ENCODE data around the gene DMRTC1B.
"Not testable (repeated sequence)": the region's sequence is repeated elsewhere in the genome, so short reads cannot be mapped to it uniquely, and the experiment has no call there.

Gene DMRTC1B, protein sequence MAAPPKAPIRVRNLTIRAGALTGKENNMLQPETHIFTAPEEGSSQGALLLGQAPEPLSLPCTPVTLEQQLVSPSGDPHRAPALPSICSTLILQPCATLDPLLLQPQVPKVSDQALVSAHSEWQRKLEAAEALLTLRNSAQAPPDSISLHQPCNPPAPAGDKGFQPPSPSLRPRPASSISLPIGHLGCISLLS

DNA sequence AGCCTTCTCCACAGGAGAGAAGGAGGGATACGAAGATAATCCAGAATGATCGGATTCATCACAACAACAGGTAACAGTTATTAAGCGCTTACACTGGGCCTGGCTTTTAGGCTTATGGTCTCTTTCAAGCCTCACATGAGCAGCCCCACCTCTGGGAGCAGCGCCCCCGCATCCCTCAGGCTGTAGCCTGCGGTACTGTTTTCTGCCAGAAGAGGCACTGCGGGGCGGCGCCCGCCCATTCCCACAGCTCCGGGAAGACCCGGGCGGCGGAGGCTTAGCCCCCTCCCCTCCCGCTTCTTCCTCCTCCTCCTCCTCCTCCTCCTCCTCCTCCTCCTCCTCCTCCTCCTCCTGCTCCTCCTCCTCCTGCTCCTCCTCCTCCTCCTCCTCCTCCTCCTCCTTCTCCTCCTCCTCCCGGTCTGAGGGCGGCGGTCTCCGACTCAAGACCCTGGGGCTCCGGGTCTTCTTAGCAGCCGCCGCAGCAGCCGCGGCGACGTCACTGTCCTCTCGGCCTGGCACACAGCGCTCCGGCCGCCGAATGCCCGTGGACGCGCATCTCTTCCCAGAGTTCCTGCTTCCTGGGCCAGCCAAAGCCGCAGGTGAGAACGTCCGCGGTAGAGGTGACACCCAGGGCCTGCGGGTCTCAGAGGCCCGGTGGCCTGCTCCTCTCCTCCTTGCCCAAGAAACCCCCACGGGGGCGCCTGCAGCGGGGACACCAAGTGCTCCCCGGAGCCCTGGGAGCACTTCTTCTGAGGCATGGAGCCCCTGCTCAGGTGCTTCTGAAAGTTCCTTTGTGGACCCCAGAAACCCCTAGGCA, at the start of gene DMRTC1B:
DMRTC1B (plus strand) TSS at position 238 of the 814 bp plus-strand sequence. CDS start 68,246 bp downstream, outside the sequence.
- DNase-seq (ENCODE audit: low read depth in 2 of 2), result not testable (repeated sequence)

DNA sequence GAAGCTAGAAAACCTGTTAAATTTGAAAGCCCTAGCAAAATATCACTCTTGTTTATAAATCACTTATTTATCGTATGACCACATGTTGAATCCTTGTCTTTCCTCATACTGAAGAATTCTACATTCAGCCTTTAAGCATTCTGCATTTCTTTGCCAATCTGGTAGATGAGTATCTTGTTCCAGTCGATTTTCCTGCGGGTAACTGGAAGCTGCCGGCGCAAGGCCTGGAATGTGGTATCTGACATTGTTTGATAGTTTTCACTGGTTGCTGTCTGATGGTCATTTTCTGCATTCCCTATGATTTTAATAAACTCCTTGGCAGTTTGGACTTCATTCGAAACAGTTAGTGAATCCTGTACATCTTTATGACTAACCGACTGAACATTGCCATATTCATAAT, 48.8 kb upstream of the DMRTC1B start:
- no peak for DNase-seq (ENCODE audit: low read depth in 2 of 2)

DNA sequence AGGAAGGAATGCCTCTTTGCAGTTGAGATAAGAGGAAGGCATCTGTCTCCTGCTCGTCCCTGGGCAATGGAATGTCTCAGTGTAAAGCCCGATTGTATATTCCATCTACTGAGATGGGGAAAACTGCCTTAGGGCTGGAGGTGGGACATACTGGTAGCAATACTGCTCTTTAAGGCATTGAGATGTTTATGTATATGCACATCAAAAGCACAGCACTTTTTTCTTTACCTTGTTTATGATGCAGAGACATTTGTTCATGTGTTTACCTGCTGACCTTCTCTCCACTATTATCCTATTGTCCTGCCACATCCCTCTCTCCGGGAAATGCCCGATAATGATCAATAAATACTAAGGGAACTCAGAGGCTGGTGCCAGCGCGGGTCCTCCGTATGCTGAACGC, 43.1 kb upstream of the DMRTC1B start:
- DNase-seq (ENCODE audit: low read depth in 2 of 2), result not testable (repeated sequence)

DNA sequence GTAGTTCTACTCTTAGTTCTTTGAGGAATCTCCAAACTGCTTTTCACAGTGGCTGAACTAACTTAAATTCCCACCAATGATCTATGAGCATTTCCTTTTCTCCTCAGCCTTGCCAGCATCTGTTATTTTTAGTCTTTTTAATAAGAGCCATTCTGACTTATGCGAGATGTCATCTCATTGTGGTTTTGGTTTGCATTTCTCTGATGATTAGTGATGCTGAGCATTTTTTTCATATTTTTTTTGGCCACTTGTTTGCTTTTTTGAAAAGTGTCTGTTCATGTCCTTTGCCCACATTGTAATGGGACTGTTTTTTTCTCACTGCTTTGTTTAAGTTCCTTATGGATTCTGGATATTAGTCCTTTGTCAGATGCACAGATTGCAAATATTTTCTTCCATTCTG, 41.1 kb upstream of the DMRTC1B start:
- no peak for DNase-seq (ENCODE audit: low read depth in 2 of 2)

DNA sequence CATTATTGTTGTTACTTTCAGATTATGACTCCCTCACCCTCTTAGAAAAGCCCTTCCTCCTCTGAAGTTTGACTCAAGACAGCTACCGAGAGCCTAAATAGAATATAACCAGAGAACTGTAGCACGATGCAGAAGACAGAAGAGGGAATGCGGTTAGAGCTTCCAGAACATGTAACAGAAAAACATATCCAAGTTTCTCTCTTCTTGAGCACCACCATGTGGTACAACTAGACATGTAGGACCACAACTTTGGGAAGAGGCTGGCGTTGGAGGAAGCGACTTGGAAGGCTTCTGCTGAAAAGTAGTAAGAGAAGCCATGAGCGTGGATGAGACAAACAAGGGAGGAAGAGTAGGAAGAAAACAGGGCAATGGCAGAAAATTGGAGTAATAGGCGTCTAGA, 31.1 kb upstream of the DMRTC1B start:
- not testable (repeated sequence) for DNase-seq (ENCODE audit: low read depth in 2 of 2)

DNA sequence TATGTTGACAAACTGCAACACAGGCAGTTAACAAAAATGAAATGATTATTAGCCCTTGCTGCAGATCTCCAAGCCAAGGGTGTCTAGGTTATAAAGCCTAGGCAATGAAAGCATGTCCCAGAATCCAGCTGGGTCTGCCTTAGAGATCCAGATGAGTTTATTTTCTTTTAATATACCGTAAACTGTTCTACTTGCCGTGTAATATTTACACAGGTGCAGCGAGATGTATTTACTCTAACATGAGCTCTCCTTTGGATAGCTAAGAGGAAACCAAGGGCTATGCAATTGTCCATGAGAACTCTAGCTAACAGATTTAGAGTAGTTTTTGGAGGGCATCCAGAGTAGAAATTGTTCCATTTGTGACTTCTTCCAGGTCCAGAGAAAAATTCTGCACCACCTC, 28.1 kb upstream of the DMRTC1B start:
- DNase-seq (ENCODE audit: low read depth in 2 of 2), result not testable (repeated sequence)

DNA sequence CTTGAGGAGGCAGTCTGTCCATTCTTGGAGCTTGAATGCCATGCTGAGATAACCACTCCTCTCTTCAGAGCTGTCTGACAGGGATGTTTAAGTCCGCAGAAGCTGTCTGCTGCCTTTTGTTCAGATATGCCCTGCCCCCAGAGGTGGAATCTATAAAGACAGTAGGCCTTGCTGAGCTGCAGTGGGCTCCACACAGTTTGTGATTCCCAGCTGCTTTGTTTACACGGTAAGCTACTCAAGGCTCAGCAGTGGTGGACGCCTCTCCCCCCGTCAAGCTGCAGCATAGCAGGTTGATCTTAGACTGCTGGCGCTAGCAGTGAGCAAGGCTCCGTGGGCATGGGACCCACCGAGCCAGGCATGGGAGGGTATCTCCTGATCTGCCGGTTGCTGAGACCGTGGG, 16.2 kb upstream of the DMRTC1B start:
- DNase-seq (ENCODE audit: low read depth in 2 of 2), result not testable (repeated sequence)

DNA sequence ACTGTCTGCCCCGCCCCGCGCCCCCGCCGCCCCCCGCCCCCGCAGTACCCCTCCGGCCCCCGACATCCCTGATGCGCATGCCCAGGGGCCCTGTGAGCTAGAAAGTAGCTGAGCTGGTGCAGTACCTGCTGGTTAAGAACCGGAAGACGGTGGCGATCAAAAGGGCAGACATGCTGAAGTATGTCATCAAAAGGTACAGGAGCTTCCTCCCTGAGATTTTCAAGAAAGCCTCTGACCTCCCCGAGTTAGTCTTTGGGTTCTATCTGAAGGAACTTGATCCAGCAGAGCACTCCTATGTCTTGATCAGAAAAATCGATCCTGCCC, 739 bp downstream of the DMRTC1B start:
- DNase-seq (ENCODE audit: low read depth in 2 of 2), result not testable (repeated sequence)

DNA sequence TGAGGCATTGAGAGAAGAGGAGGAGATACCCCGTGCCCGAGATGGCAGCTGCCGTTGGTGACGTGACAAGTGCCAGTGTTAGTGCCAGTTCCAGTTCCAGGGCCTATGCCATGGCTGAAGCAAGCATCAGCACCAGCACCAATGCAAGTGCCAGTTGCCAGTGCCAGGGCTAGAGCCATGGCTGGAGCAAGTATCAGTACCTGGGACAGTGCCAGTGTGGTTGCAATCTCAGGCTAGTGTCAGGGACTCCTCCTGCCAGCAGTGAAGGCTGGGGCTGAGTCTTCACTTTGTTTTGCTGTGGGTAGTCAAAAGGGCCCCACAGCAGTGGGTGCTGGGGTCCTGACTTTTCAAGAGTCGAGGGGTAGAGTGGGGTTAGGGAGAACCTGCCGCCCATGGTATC, 1.5 kb downstream of the DMRTC1B start:
- not testable (repeated sequence) for DNase-seq (ENCODE audit: low read depth in 2 of 2)

DNA sequence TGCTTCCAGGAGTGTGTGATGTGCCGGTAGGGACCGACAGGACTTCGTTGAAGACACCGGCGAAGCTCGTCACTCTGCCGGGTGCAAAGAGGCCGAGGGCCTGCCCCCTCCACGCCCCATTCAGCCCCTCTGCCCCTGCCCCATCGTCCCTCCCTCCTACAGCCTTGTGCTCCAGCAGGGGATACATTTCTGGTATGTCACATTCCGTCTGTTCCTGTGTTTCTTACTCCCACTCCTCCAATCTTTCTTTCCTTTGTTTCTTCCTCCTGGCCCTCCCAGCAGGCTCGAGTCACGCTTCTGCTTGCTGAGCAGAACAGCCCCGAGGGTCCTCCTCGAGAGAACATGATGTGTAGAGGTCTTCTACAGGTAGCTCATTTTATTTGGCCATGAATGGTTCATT, 5.9 kb downstream of the DMRTC1B start, which contains the start of gene FAM236B:
FAM236B (minus strand) TSS at position 101 of the 400 bp plus-strand sequence; CDS start at position 1, 100 bp downstream.
- DNase-seq (ENCODE audit: low read depth in 2 of 2), result not testable (repeated sequence)

DNA sequence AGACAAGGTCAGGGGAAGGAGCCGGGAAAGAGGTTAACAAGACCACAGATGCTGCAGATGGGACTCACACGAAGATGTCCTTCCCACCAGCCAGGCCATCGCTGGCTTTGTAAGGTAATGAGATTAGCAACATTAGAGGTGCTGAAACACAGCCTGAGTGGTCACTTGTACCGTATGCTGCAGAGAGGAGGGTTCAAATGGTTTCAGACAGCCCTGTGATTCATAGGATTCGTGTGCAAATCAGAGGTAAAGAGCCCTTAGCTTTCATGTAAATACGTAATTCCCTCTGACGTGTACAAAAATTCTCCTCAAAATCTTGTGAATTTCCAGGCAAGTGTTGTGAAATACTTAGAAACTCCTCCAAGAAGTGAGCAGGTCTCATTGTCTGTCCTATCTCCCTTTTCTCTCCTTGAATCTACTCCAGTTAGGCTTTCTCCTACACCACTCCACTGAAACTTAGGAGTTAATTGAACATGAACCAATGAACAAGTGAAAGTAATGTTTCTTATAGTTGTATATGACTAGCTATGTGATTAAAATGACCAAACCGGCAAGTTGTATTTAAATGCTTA, 6.8 kb downstream of the DMRTC1B start:
- not testable (repeated sequence) for DNase-seq (ENCODE audit: low read depth in 2 of 2)

DNA sequence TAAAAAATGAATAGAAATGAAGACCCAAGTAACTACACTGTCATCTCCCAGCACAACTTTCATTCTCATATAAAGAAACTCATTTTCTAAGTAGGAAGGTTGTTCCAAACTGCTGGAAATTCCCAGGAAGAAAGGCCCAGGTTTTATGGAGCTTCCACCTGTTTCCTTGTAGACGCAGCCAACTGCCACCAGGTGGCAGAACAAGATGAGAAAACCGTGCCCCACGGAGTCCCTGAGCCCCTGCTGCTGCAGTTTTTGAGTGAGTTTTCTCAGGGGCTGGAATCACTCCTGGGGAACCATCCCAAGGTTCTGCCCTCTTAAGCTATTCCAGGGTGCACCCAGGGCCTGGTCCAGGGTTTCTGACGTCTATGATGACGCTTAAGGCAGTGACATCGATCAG, 7.3 kb downstream of the DMRTC1B start:
- DNase-seq (ENCODE audit: low read depth in 2 of 2), result not testable (repeated sequence)

DNA sequence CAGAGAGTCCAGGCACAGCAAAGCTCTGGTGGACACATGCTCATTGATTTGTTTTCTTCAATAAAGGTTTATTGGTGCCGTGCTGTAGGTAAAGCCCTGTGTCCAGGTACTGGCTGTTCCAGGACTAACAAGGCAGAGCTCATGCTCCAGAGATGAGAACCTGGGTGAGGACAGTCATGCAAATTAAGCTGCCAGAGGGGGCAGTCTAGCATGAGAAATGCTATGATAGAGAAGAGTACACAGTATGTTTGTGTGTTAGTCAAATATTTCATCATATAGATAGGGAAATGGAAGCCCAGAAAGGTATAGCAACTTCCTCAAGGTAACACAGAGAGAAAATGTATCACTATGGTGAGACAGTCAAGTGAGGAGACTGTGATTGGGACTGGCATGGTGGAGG, 11.5 kb downstream of the DMRTC1B start:
- DNase-seq (ENCODE audit: low read depth in 2 of 2), result not testable (repeated sequence)

DNA sequence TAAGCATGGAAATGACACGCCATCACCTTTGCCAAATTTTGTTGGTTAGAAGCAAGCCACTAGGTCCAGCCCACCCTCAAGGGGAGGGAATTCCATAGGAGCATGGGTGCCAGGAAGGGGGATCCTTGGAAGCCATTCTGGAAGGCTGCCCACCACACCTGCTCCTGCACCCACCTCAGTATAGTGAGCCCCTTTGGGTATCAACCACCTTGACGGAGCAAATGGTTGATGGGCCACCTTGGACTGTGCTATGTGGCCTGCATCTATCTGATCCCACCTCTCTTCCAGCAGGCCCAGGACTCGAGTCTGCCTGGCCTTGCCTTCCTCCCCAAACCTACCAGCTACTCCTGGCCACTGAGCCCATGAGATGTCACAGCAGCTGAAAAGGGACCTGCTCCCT, 13.7 kb downstream of the DMRTC1B start:
- DNase-seq (ENCODE audit: low read depth in 2 of 2), result not testable (repeated sequence)

DNA sequence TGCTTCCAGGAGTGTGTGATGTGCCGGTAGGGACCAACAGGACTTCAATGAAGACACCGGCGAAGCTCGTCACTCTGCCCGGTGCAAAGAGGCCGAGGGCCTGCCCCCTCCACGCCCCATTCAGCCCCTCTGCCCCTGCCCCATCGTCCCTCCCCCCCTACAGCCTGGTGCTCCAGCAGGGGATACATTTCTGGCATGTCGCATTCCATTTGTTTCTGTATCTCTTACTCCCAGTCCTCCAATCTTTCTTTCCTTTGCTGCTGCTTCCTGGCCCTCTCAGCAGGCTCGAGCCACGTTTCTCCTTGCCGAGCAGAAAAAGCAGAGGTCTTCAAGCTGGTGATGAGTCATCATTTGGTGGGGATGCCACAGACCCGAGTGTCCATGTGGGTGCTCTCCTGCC, 31.4 kb downstream of the DMRTC1B start, which contains the start of gene FAM236D:
FAM236D (minus strand) TSS at position 101 of the 400 bp plus-strand sequence; CDS start at position 1, 100 bp downstream.
- DNase-seq (ENCODE audit: low read depth in 2 of 2), result not testable (repeated sequence)

DNA sequence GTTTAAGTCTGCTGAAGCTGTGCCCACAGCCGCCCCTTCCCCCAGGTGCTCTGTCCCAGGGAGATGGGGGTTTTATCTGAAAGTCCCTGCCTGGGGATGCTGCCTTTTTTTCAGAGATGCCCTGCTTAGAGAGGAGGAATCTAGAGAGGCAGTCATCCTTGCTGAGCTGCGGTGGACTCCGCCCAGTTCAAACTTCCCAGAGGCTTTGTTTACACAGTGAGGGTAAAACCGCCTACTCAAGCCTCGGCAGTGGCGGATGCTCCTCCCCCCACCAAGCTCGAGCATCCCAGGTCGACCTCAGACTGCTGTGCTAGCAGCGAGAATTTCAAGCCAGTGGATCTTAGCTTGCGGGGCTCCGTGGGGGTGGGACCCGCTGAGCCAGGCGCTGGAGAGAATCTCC, 54.0 kb downstream of the DMRTC1B start:
- not testable (repeated sequence) for DNase-seq (ENCODE audit: low read depth in 2 of 2)

DNA sequence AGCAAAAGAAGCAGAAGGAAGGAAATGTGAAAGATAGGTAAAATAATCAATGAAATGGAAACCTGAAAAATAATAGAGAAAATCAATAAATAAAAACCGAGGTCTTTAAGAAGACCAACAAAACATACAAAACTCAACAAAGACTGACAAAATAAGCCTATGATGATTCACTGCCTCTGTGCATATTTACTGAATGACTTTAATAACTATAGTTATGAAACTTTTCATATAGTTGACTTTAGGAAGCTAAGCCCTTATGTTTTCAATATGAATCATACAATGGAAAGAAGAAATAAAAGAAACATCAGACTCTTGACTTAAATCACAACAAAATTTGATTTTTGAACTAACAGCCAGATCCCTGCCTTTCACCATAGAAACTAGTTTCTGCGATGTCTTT, 60.8 kb downstream of the DMRTC1B start:
- DNase-seq (ENCODE audit: low read depth in 2 of 2), result not testable (repeated sequence)

DNA sequence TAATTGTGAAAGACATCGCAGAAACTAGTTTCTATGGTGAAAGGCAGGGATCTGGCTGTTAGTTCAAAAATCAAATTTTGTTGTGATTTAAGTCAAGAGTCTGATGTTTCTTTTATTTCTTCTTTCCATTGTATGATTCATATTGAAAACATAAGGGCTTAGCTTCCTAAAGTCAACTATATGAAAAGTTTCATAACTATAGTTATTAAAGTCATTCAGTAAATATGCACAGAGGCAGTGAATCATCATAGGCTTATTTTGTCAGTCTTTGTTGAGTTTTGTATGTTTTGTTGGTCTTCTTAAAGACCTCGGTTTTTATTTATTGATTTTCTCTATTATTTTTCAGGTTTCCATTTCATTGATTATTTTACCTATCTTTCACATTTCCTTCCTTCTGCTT, 106.2 kb downstream of the DMRTC1B start:
- not testable (repeated sequence) for DNase-seq (ENCODE audit: low read depth in 2 of 2)

DNA sequence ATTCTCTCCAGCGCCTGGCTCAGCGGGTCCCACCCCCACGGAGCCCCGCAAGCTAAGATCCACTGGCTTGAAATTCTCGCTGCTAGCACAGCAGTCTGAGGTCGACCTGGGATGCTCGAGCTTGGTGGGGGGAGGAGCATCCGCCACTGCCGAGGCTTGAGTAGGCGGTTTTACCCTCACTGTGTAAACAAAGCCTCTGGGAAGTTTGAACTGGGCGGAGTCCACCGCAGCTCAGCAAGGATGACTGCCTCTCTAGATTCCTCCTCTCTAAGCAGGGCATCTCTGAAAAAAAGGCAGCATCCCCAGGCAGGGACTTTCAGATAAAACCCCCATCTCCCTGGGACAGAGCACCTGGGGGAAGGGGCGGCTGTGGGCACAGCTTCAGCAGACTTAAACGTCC, 113.0 kb downstream of the DMRTC1B start:
- not testable (repeated sequence) for DNase-seq (ENCODE audit: low read depth in 2 of 2)
